Stimulated activated naive CD8-positive, alpha-beta T cell treated with anti-CD3 and anti-CD28 coated beads, Interleukin-15, Interleukin-2, amounts not matched to agents 100 ng/mL and 50 ng/mL, for 24 hours (primary cell): ENCODE data around the gene VEPH1.

Source experiments
- H3K27ac Mint-ChIP-seq: one replicate; pipeline ENCODE4 v1.8.0; 2021; ENCODE audit warnings: mild to moderate bottlenecking, mixed read lengths
- H3K27me3 Mint-ChIP-seq: one replicate; pipeline ENCODE4 v1.8.0; 2021; ENCODE audit warnings: mixed read lengths
- H3K36me3 Mint-ChIP-seq: one replicate; pipeline ENCODE4 v1.8.0; 2021; ENCODE audit warnings: low read depth, mixed read lengths
- H3K4me1 Mint-ChIP-seq: one replicate; pipeline ENCODE4 v1.8.0; 2021; ENCODE audit warnings: low read depth, mixed read lengths
- H3K4me3 Mint-ChIP-seq: one replicate; pipeline ENCODE4 v1.8.0; 2021; ENCODE audit warnings: mild to moderate bottlenecking, mixed read lengths
- H3K9me3 Mint-ChIP-seq: one replicate; pipeline ENCODE4 v1.8.0; 2021; ENCODE audit warnings: mixed read lengths

The VEPH1 gene

DNA sequence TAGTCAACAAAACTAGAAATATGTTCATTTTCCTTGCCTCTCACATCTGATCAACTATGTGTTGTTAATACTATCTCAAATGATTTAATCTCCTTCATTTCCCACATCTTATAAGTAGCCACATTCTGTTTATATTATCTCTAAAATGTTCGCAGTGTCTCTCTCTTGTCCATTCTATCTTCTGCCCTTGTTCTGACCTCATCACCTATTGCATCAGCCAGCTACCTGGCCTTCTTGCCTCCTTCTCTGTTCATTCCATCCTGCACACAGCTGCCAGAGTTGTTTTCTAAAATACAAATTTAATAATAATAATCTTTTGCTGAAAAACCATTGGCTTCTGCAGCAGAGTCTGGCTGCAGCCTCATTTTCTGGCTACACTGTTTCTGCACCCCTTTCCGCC lies 267.9 kb downstream of the VEPH1 start:
- no peaks in the 10 kb centered on the region for H3K27me3 Mint-ChIP-seq
- H3K27ac Mint-ChIP-seq: no peak overlapping the region
- no peak overlapping the region for H3K4me3 Mint-ChIP-seq
- no peaks in the 10 kb centered on the region for H3K36me3 Mint-ChIP-seq
- no peaks in the 10 kb centered on the region for H3K4me1 Mint-ChIP-seq
- H3K9me3 Mint-ChIP-seq: no peaks in the 10 kb centered on the region

DNA sequence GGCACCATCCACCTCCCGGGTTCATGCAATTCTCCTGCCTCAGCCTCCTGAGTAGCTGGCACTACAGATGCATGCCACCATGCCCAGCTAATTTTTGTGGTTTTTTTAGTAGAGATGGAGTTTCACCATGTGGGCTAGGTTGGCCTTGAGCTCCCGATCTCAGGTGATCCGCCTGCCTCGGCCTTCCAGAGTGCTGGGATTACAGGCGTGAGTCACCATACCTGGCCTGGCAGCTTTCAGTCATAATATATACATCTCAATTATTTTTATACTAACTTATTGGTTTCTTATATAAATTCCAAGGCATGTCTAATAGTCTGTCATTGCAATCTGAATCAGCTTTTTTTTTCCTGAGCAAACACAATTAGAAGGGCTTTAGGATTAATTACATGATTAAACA lies 269.3 kb downstream of the VEPH1 start:
- H3K9me3 Mint-ChIP-seq: no peaks in the 10 kb centered on the region
- H3K4me1 Mint-ChIP-seq: no peaks in the 10 kb centered on the region
- no peak overlapping the region for H3K4me3 Mint-ChIP-seq
- no peak overlapping the region for H3K27ac Mint-ChIP-seq
- H3K27me3 Mint-ChIP-seq: no peaks in the 10 kb centered on the region
- no peaks in the 10 kb centered on the region for H3K36me3 Mint-ChIP-seq

DNA sequence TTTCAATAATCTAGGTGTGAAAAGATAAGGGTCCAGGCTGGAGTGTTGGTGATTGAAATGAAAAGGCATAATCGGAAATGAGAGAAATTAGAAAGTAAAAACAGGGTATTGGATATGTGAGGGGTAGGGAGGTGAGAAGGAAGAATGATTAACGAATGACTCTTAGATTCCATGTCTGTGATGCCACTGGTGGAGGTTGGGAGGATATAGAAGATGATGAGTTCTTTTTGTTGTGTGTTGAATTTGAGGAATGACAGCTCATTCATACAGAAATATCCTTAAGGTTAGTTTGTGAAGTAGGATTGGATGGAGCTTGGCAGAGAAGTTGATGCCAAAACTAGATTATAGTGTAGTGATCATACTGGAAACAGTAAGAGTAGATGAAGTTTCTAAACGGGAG lies 271.1 kb downstream of the VEPH1 start:
- Mint-ChIP-seq H3K4me3 (no peak overlapping the region), H3K4me1 (no peaks in the 10 kb centered on the region), H3K27ac (no peak overlapping the region), H3K27me3 (no peaks in the 10 kb centered on the region), H3K36me3 (no peaks in the 10 kb centered on the region), H3K9me3 (no peaks in the 10 kb centered on the region)

DNA sequence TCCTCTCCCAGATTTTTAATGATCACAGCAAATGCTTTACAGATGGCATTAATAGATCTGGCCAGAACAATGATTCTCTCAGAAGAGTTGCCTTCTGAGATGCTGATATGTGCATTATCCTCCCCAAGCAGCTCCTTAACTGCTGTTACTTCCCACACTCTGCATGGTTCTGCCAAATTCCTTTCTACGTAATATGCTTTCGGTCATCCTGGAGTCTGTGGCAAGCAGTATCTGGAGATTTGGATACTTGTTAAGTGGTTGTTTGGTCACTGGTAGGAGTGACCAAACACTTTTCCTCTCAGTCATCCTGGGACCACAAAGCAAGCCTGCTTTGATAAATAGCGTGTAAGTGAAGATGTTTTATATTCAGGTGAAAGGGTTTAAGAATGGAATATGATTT lies 272.1 kb downstream of the VEPH1 start:
- H3K27ac Mint-ChIP-seq: no peak overlapping the region

DNA sequence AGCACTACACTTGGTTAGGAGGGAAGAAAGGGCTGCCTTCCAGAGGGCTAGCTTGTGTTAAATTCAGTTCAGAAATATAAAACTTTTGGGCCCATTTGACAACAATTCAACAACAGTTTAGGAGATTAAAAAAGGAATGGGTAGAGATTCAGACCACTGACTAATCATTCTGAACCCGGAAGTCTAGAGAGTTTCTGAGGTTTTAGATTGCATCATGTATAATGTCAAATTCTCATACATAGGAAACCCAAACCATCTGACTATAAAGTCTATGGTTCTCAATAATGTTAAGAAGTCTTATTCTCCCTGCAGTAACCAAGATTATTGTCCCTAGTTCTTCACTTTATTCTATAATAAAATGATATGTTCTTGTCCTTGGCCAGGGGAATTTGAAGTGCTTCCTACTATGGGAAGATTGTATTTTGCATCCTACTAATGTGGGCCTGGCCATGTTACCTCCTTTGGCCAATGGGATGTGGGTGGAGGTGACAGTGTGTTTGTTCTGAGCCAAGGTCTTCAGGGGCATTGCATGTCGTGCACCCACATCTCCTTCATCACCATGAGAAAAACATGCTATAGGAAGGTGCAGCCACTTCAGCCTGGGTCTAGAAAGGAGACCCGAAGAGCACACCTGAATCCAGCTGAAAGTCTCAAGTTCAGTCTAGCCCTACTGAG lies 276.9 kb downstream of the VEPH1 start:
- H3K4me3 Mint-ChIP-seq: no peak overlapping the region
- H3K27me3 Mint-ChIP-seq: no peaks in the 10 kb centered on the region
- no peaks in the 10 kb centered on the region for H3K36me3 Mint-ChIP-seq
- peaks cover 16% of the 10 kb centered on the region for H3K4me1 Mint-ChIP-seq
- no peaks in the 10 kb centered on the region for H3K9me3 Mint-ChIP-seq
- H3K27ac Mint-ChIP-seq: peak overlapping the region; percentile 24

More for the DNA sequence above, 272.1 kb downstream of the VEPH1 start:
- no peaks in the 10 kb centered on the region for H3K9me3 Mint-ChIP-seq
- H3K4me1 Mint-ChIP-seq: peaks cover 6% of the 10 kb centered on the region
- H3K27me3 Mint-ChIP-seq: no peaks in the 10 kb centered on the region
- H3K36me3 Mint-ChIP-seq: no peaks in the 10 kb centered on the region
- H3K4me3 Mint-ChIP-seq: no peak overlapping the region

DNA sequence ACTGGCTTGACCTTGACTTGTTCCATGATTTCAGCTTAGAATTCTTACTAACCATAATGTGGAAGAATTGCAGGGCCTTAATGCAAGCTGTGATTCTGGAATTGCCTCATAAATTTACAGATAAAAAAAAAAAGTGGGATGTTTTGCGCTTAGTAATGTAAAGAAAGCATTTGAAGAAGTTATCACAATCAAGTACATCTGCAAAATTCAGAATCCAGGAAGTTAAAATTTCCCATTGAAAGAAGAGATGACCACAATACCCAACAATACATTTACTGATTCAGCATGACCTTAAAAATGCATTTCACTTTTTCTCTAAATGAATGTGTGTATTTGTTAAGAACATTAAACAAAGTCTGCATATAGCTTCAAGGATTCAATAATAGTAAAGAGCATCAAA lies 278.2 kb downstream of the VEPH1 start:
- H3K9me3 Mint-ChIP-seq: no peaks in the 10 kb centered on the region
- H3K4me1 Mint-ChIP-seq: peaks cover 16% of the 10 kb centered on the region
- no peak overlapping the region for H3K4me3 Mint-ChIP-seq
- H3K27ac Mint-ChIP-seq: no peak overlapping the region
- no peaks in the 10 kb centered on the region for H3K36me3 Mint-ChIP-seq
- no peaks in the 10 kb centered on the region for H3K27me3 Mint-ChIP-seq

DNA sequence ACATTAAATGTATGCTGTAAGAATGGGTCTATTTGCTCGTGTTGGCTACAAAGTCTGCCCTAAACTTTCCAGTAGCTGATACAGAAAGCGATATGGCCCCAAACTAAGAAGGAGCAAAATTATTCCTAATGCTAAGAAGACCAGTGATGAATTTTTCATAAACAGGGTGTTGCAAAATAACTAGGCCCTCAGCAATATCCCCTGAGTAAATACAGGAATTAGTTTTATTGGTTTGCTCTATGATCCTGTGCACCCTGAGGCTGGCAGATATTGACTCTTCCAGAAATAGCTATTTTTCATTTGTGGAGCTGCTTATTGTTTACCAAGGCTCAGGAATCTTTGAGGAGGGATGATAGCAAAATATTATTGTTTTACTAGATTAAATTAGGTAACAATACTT lies 282.3 kb downstream of the VEPH1 start:
- Mint-ChIP-seq H3K27ac (no peak overlapping the region), H3K9me3 (no peaks in the 10 kb centered on the region), H3K4me3 (no peak overlapping the region), H3K36me3 (no peaks in the 10 kb centered on the region), H3K27me3 (no peaks in the 10 kb centered on the region), H3K4me1 (peaks cover 9% of the 10 kb centered on the region)

DNA sequence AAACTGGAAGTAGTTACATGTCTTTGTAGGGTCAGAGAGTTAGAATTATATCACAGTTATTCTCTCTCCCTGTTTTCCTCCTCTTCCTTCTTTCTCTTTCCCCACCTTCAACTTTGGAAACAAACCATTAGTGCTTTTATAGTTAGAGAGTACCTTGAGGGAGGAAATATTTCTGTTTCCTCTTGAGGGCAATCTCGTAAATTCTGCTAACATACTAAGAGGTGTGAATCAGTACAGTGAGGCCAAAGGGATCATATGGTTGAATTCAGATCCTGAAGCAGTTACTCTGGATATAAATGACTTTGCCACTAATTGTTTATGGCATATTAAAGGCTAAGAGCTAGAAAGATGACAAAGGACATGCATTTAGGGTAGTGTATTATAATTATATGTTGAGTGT lies 283.0 kb downstream of the VEPH1 start:
- Mint-ChIP-seq H3K4me1 (peaks cover 3% of the 10 kb centered on the region), H3K27me3 (no peaks in the 10 kb centered on the region), H3K4me3 (no peak overlapping the region), H3K36me3 (no peaks in the 10 kb centered on the region), H3K9me3 (no peaks in the 10 kb centered on the region), H3K27ac (no peak overlapping the region)

DNA sequence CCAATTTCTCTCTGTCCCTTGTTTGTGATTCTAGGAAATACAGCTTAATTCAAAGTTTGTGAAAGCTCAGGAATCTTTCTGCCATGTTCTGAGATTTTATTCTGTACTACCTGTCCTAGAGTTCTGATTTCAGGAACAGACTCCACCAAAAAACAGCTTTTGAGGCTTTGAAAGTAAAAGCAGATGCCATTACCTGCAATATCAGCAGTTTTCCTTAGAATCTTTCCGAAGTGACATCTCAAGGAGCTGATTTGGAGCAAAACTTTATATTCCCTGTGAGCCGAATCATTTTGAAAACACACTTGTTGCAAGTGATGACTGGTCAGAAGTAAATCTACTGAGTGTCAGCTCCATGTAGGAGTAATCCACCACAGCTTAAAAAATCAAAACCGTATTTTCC lies 284.0 kb downstream of the VEPH1 start:
- Mint-ChIP-seq H3K36me3 (no peaks in the 10 kb centered on the region), H3K9me3 (no peaks in the 10 kb centered on the region), H3K27me3 (no peaks in the 10 kb centered on the region), H3K4me1 (no peaks in the 10 kb centered on the region), H3K4me3 (no peak overlapping the region), H3K27ac (no peak overlapping the region)
